Ascending aorta (tissue), 2 donors: Measurements from ENCODE around the gene TSFM. TPM values are rescaled to one million over a fixed set of nuclear protein-coding genes. Genes with fewer than 3 reads are reported as not detected.

ENCODE experiments used
- DNase-seq, 2 donors: peaks; one replicate each; pipeline ENCODE4 v3.0.0-alpha.2; 2019; ENCODE audit warnings: low spot score in 2 of 2
- H3K27ac ChIP-seq, 2 donors: fragments of 200-600 bp; sonication (generic); one replicate each; pipeline ENCODE4 v1.5.1; 2016 to 2017; ENCODE audit warnings: mild to moderate bottlenecking in 1 of 2
- H3K27me3 ChIP-seq: fragments of 200-600 bp; sonication (generic); one replicate; pipeline ENCODE4 v1.5.1; 2017
- H3K36me3 ChIP-seq, 2 donors: fragments of 200-600 bp; sonication (generic); one replicate each; pipeline ENCODE4 v1.5.1; 2016
- H3K4me1 ChIP-seq, 2 donors: fragments of 200-600 bp; sonication (generic); one replicate each; pipeline ENCODE4 v1.5.1; 2016 to 2017; ENCODE audit warnings: mild to moderate bottlenecking in 1 of 2
- H3K4me3 ChIP-seq, 2 donors: fragments of 200-600 bp; sonication (generic); one replicate each; pipeline ENCODE4 v1.5.1; 2016 to 2017; ENCODE audit warnings: mild to moderate bottlenecking in 1 of 2
- H3K9me3 ChIP-seq, 2 donors: fragments of 200-600 bp; sonication (generic); one replicate each; pipeline ENCODE4 v1.5.1; 2016
- intact Hi-C: fragments of 100-400 bp; cut with DNase I; formaldehyde crosslinking; loops from one replicate; pipeline ENCODE4 v1.15.1; 2023
- total RNA-seq: library from RNA; depleted of rRNA; stranded (reverse); fragments of >200 nt; gene quantifications from one replicate; pipeline ENCODE4 v1.1.0, GENCODE V29; 2016
- TF ChIP-seq, protein P1 (sequence below), 3 experiments: fragments of 200-600 bp in 2 of 3; fragments of 450-650 bp in 1 of 3; sonication (generic) in 2 of 3; IDR thresholded peaks; one replicate each; pipeline ENCODE4 v1.5.1; 2016 to 2019; ENCODE audit warnings: antibody characterized with exemption in 3 of 3, mild to moderate bottlenecking in 1 of 3, moderate library complexity in 1 of 3

TSFM gene
- total RNA-seq, 1 donor from 2014 or later, result 46.8 TPM

DNA sequence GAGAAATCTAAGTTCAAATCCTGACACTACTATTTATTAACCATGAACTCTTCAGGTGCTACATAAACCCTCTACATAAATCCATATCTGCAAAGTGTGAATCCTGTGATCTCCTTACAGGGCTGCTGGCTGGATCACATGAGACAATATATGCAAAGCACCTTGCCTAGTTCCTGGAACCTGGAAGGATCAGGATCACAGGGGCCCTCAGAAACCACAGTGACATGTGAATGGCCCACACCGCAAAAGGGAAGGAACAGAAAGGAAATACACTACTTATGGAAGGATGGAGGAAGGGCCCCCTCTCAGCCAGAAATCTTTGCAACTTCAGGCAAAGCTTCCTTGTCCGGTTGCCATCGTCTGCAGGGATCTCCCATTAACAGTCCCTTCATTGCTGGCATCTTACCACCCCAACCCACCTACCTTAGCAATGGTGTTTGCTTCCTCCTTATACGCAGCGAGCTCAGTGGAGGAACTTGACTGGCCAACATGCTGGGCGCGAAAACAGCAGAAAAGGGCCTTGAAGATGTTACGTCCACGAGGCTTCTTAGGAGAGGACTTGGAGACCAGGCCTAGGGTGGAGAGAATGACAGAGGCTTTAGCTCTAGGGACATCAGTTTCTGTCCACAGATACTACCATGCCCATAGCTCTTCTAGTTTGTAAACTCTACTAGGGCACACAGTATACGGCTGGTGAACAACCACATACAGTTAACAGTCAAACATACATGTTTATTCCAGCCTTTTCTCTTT, 46.6 kb downstream of the TSFM start:
- peaks cover 15 to 54% of the 10 kb centered on the region in 2 donors for H3K4me1 ChIP-seq

DNA sequence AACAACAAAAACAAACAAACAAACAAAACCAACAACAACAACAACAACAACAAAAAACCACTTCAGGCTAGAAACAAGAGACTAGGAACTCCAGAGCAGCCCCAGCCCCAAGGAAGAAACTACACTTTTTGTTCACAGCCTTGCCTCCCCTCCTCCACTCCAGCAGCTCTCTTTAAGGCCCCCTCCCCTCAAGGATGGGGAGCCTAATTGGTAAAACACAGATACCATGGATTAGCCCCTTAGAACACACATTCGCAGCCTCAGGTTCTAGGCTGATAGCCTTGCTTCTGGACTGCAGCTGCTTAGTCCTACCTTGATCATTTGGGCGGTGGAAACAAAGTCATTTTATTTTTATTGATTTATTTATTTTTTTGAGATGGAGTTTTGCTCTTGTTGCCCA, 47.8 kb downstream of the TSFM start:
- intact Hi-C loops, result no loop called here
- H3K27ac ChIP-seq, result peak overlapping the region; percentile 73 to 100
- no peak for DNase-seq
- H3K36me3 ChIP-seq, result peaks cover 40 to 41% of the 10 kb centered on the region in 2 donors
- peak overlapping the region in 1 of 2 donors; percentile 94 for H3K4me3 ChIP-seq
- no peaks in the 10 kb centered on the region for H3K27me3 ChIP-seq
- no peaks in the 10 kb centered on the region for H3K9me3 ChIP-seq
- H3K4me1 ChIP-seq, result peaks cover 26 to 66% of the 10 kb centered on the region in 2 donors
- TF ChIP-seq, protein P1, sequence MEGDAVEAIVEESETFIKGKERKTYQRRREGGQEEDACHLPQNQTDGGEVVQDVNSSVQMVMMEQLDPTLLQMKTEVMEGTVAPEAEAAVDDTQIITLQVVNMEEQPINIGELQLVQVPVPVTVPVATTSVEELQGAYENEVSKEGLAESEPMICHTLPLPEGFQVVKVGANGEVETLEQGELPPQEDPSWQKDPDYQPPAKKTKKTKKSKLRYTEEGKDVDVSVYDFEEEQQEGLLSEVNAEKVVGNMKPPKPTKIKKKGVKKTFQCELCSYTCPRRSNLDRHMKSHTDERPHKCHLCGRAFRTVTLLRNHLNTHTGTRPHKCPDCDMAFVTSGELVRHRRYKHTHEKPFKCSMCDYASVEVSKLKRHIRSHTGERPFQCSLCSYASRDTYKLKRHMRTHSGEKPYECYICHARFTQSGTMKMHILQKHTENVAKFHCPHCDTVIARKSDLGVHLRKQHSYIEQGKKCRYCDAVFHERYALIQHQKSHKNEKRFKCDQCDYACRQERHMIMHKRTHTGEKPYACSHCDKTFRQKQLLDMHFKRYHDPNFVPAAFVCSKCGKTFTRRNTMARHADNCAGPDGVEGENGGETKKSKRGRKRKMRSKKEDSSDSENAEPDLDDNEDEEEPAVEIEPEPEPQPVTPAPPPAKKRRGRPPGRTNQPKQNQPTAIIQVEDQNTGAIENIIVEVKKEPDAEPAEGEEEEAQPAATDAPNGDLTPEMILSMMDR (IDR thresholded peaks at IDR 0.05), result no peak

More for the DNA sequence above, 46.6 kb downstream of the TSFM start:
- no peak for DNase-seq
- Histone ChIP-seq H3K36me3 (peaks cover 52 to 53% of the 10 kb centered on the region in 2 donors), H3K9me3 (no peaks in the 10 kb centered on the region), H3K27me3 (no peaks in the 10 kb centered on the region), H3K4me3 (no peak overlapping the region), H3K27ac (peak overlapping the region; percentile 34 to 100)
- TF ChIP-seq, protein P1 (IDR thresholded peaks at IDR 0.05), result no peak
- intact Hi-C loops, result no loop called here

- intact Hi-C loops, result no loop called here
- peak overlapping the region in 1 of 2 donors; percentile 94 for H3K4me3 ChIP-seq
These were observed 50.4 kb downstream of the TSFM start for GRCh38 chr12:57832966-57833365.

DNA sequence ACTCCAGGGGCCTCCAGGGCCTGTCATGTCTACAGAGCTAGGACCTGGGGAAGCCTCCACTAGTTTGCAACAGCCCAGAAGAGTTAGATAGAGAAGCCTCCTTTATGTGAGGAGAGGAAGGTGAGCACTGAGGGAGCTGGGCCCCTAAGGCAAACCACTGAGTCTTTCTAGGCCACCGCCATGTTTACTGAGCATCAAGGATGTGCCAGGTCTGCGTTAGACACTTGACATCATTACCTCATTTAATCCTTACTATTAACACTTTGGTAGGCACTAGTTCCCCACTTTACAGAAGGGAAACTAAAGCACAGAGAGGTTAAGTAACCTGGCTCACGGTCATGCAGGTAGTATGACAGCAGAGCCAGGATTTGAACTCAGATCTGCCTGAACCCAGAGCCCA, 51.1 kb downstream of the TSFM start:
- peaks cover 7 to 8% of the 10 kb centered on the region in 2 donors for H3K36me3 ChIP-seq
- no peaks in the 10 kb centered on the region for H3K9me3 ChIP-seq
- DNase-seq, result no peak
- no peaks in the 10 kb centered on the region for H3K27me3 ChIP-seq
- H3K4me1 ChIP-seq, result peaks cover 52 to 94% of the 10 kb centered on the region in 2 donors
- H3K4me3 ChIP-seq, result peak overlapping the region in 1 of 2 donors; percentile 94
- peak overlapping the region; percentile 73 to 100 for H3K27ac ChIP-seq
- intact Hi-C loops, result no loop called here
- TF ChIP-seq, protein P1 (IDR thresholded peaks at IDR 0.05), result no peak

More at GRCh38 chr12:57832966-57833365, 50.4 kb downstream of the TSFM start:
- peaks cover 14 to 15% of the 10 kb centered on the region in 2 donors for H3K36me3 ChIP-seq
- TF ChIP-seq, protein P1 (IDR thresholded peaks at IDR 0.05), result no peak
- H3K27ac ChIP-seq, result peak overlapping the region; percentile 73 to 100
- H3K4me1 ChIP-seq, result peaks cover 45 to 89% of the 10 kb centered on the region in 2 donors
- no peak for DNase-seq
- H3K9me3 ChIP-seq, result no peaks in the 10 kb centered on the region
- no peaks in the 10 kb centered on the region for H3K27me3 ChIP-seq

GRCh38 chr12:57834086-57834876, 51.7 kb downstream of the TSFM start:
- H3K36me3 ChIP-seq, result peaks cover 2% of the 10 kb centered on the region in 2 donors
- H3K4me3 ChIP-seq, result peak overlapping the region; percentile 18 to 94
- intact Hi-C loops, result no loop called here
- peaks cover 56 to 97% of the 10 kb centered on the region in 2 donors for H3K4me1 ChIP-seq
- TF ChIP-seq, protein P1 (IDR thresholded peaks at IDR 0.05), result no peak
- no peak for DNase-seq
- no peaks in the 10 kb centered on the region for H3K27me3 ChIP-seq
- no peaks in the 10 kb centered on the region for H3K9me3 ChIP-seq
- H3K27ac ChIP-seq, result peak overlapping the region; percentile 73 to 100
